22Rv1 (cell line): ENCODE data around the gene FAM89B.
"Not testable (repeated sequence)": the region's sequence is repeated elsewhere in the genome, so short reads cannot be mapped to it uniquely, and the experiment has no call there.

ENCODE experiments used
- H3K27ac ChIP-seq: fragments of 450-650 bp; 2 replicates; pipeline ENCODE4 v1.5.1; 2017
- ZFX ChIP-seq: fragments of 450-650 bp; IDR thresholded peaks from 2 replicates; pipeline ENCODE4 v1.6.1; 2017; ENCODE audit warnings: antibody characterized with exemption, borderline replicate concordance
- TF ChIP-seq, protein P1 (sequence below): fragments of 450-650 bp; IDR thresholded peaks from 2 replicates; pipeline ENCODE4 v1.5.1; 2017; ENCODE audit warnings: mild to moderate bottlenecking

Gene FAM89B

DNA sequence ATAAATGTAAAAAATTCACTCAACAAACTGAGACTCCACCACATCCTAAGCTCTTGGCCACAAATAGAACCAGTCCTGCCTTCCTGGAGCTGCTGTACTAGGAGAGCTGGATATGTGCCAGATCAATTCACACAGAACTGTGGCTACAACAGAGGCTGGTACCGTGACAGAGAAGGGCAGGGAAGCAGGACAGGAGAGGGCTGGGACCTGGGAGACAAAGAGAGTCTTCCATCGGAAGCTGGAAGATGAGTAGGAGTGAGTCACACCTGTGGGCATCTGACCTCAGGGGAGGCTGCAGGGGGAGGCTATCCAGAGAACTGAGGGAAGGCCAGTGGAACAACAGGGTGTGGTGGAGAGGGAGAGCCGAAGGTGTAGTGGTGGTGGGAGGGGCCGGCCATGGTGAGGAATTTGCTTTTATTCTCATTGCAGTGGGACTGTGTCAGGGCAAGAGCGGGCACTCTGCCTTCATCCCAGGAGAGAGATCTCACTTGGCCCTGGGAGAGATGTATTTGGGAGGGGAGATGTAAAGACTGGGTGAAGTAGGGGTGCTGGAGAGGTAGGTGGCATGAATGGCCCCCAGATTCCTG lies 12.3 kb upstream of the FAM89B start:
- H3K27ac ChIP-seq: peak overlapping the region; percentile 76
- TF ChIP-seq, protein P1, sequence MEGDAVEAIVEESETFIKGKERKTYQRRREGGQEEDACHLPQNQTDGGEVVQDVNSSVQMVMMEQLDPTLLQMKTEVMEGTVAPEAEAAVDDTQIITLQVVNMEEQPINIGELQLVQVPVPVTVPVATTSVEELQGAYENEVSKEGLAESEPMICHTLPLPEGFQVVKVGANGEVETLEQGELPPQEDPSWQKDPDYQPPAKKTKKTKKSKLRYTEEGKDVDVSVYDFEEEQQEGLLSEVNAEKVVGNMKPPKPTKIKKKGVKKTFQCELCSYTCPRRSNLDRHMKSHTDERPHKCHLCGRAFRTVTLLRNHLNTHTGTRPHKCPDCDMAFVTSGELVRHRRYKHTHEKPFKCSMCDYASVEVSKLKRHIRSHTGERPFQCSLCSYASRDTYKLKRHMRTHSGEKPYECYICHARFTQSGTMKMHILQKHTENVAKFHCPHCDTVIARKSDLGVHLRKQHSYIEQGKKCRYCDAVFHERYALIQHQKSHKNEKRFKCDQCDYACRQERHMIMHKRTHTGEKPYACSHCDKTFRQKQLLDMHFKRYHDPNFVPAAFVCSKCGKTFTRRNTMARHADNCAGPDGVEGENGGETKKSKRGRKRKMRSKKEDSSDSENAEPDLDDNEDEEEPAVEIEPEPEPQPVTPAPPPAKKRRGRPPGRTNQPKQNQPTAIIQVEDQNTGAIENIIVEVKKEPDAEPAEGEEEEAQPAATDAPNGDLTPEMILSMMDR: no peak
- TF ChIP-seq ZFX: no peak

DNA sequence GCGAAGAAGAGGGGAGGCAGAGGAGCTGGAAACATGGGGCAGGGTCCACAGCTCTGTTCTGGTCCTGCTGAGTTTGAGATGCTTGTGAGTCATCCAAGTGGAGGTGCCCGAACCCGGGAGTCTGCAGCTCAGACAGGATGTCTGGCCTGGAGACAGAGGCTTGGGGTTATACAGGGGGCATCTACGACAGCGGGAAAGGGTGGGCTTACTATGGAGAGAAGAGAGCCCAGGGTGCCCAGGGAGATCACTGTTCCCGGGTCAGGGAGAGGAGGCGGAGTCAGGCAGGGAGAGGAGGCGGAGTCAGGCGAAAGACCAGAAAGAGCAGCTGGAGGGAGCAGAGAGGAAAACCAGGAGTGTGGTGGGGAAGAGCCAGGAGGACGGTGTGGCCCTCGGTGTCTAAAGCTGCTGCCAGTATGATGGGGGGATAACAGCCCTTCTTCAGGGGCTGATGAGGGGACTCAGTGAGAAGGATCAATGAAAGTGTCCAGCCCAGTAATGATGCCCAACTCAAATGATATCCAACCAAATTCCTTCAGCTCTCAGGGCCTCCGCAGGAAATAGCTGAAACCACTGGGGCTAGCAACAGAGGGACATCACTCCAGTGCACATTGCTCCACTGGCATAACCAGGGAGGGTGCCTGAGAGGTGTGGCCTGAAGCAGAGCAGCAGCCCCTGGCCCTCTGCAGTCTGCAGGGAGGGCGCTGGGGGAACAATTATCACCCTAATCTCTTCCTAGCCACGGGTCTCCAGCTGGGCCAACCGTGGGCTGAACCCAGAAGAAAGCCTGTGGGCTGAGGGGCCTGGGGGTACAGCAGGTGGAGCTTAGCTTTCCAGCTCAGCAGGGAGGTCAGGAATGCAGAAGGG lies 11.6 kb upstream of the FAM89B start:
- TF ChIP-seq, protein P1: no peak
- no peak for TF ChIP-seq ZFX
- peak overlapping the region; percentile 76 for H3K27ac ChIP-seq

DNA sequence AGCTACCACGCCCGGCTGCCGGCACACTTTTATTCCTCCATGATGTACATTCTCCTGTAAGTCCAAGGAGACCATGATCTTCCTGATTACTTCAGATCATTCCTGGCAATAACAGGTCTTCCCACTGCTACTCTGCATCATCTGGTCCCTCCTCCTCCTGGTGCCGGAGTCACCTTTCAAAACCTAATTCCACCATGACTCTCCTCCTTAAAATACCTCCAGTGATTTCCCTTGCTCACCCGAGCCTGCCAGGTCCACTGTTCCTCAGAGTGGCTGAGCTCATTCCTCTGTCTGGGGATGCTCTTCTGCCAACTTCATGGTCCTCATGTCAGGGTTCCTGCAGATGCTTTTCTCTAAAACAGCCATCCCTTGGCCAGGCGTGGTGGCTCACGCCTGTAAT lies 10.3 kb upstream of the FAM89B start:
- no peak overlapping the region for H3K27ac ChIP-seq
- TF ChIP-seq, protein P1: no peak
- TF ChIP-seq ZFX: no peak

DNA sequence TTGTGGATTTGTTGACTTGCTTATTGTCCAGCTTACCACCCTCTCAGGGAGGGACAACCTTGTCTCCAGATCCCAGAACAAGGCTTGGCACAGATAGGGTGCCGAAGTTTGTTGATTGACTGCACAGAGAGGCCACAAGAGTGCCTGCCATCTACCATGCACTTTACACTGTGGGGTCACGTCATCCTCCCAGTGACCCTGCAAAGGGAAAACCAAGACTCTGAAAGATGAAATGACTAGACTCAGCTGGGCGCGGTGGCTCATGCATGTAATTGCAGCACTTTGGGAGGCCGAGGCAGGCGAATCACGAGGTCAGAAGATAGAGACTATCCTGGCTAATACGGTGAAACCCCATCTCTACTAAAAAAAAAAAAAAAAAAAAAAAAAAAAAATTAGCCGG lies 9.6 kb upstream of the FAM89B start:
- no peak overlapping the region for H3K27ac ChIP-seq
- TF ChIP-seq, protein P1: no peak
- no peak for TF ChIP-seq ZFX

DNA sequence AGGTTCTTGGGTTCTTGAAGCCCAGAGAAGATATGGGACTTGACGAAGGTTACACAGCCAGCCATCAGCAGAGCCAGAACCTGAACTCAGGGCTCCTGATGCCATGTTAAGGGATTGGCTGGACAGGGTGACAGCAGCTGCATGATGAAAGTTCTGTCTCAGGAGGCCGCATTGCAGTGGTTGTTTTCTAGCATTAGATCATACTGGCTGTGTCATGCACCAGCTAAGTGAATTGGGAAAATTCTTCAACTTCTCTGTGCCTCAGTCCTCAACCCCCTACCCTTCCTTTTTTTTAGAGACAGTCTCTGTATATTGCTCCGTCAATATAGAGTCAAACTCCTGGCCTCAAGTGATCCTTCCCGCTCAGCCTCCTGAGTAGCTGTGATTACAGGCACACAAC lies 8.7 kb upstream of the FAM89B start:
- H3K27ac ChIP-seq: no peak overlapping the region; the same call in 1 of the 2 replicates
- TF ChIP-seq ZFX: no peak
- TF ChIP-seq, protein P1: no peak

DNA sequence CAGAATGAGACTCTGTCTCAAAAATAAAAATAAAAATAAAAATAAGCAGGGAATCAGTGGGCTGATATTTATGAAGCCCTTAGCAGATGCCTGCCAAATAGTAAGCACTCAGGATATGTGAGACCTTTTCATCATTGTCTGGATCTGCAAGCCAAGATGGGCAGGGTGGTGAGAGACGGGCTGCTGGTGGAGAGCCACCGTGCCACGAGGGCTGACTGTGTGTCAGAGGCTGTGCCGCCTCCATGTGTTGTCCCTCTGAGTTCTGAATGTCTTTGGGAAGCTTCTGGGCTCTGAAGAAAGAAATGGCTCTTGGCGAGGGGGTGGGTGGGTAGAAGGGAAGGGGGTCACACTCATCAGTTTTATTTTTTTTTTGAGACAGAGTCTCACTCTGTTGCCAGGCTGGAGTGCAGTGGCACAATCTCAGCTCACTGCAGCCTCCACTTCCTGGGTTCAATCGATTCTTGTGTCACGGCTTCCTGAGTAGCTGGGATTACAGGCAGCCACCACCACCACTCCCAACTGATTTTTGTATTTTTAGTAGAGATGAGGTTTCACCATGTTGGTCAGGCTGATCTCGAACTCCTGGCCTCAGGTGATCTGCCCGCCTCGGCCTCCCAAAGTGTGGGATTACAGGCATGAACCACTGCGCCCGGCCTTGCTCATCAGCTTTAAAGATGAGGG lies 7.3 kb upstream of the FAM89B start:
- not testable (repeated sequence) for H3K27ac ChIP-seq

DNA sequence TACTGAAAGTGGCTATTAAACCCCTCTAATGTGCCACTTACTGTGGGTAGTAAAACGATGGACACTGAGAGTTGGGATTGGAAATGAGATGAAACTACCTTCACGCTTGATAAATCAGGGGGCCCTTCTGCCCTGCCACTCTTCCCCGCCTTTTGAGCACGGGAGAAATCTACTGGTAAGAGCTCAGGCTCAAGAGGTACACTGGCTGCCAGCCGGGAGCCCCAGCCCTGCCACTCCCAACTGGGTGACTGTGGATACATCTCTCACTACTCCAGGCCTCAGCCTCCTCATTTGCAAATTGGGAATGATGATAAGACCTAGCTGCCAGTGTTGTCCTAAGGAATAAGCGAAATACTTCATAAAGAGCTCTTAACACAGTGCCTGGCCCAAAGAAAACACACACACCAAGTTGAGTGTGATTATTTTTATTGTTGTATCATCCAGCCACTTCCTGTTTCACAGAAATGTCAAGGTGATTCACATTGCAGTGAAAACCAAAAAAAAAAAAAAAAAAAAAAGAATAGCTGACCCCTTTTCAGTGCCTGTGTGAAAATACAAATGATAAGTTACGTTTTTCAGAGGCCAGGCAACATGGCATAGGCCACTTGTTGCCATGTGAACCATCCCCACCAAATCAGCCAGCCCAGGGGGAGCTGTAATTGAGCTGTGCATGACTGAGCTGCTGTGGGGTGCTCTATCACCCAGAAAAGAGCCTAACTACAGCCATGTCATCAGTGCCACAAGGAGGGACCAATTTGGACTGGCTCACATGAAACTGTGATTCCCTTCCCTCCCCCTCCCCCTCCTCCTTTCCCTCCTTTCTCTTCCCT lies 6.5 kb upstream of the FAM89B start:
- no peak overlapping the region for H3K27ac ChIP-seq
- no peak for TF ChIP-seq ZFX
- TF ChIP-seq, protein P1: no peak
